GM12874 (cell line): ENCODE measurements around the gene CAPN8.

Experiments
- CTCF ChIP-seq: IDR thresholded peaks from 2 replicates; pipeline ENCODE4 v1.5.1; 2011; ENCODE audit warnings: low read depth, mild to moderate bottlenecking, control low read depth, low read length, moderate library complexity; ENCODE audit not compliant: insufficient read depth

Gene CAPN8

DNA sequence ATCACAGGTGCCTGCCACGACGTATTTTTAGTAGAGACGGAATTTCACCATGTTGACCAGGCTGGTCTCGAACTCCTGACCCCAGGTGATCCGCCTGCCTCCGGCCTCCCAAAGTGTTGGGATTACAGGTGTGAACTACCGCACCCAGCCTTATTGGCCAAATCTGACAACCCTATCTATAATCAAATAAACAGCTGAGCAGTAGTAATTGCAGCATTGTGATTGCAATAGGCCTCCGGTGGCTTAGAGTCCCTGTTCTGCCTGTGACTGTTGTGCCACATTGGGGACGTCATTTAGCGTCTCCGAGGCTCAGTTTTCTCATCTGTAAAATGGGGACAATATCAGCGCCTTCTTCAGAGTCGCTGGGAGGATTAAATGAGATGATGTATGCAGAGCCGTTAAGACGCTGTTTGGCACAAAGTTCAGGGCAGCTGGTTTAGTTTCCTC lies 46.3 kb upstream of the CAPN8 start:
- no peak for TF ChIP-seq CTCF

DNA sequence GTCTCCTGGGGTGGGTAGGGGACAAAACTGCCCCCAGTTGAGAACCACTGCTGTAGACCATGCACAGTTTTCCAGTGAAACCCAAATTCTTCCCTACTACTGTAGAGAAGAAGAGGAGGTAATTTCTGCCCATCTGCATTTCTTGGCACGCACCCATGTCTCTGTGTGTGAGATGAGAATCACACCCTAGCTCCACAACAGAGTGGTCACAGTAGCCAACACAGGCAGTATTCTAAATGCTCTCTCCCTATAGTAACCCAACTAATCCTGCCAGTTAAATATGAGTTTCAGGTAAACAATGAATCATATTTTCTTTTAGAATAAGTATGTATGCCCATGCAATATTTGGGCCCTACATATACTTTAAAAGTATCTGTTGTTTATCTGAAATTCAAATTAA lies 45.7 kb upstream of the CAPN8 start:
- TF ChIP-seq CTCF: no peak

- no peak for TF ChIP-seq CTCF
Observed at GRCh38 chr1:223710179-223711133, 45.0 kb upstream of the CAPN8 start.

- no peak for TF ChIP-seq CTCF
Observed at GRCh38 chr1:223709598-223709997, 44.1 kb upstream of the CAPN8 start.

- no peak for TF ChIP-seq CTCF
Observed at GRCh38 chr1:223708651-223709268, 43.3 kb upstream of the CAPN8 start.

DNA sequence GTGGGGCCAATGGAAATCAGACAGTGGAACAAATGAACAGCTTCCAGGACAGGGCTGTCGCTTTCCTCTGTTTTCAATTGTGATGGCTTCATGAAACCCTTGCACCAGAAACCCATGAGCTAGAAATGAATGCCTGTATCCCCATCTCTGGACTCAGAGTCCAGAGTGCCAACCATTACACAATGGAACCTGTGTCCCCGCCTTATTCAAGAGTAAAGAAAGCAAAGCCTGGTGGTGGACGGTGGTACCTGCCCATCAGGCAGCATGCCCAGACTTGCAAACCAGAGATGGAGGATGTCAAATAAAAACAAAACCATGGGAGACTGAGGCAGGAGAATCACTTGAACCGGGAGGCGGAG lies 42.5 kb upstream of the CAPN8 start:
- no peak for TF ChIP-seq CTCF

GRCh38 chr1:223707256-223708000 lies 41.9 kb upstream of the CAPN8 start:
- TF ChIP-seq CTCF: no peak
